PC-3 (cell line): Measurements from ENCODE around the gene MACROD2.
A peak's percentile ranks its signal among the peaks of the same experiment; 100 is the strongest.

Source experiments
- EZH2 ChIP-seq: fragments of 300-600 bp; sonication (generic); IDR thresholded peaks from one replicate; pipeline ENCODE4 v1.6.1; 2017; ENCODE audit warnings: antibody characterized with exemption, mild to moderate bottlenecking, low read length; ENCODE audit not compliant: unreplicated experiment
- EZH2phosphoT487 ChIP-seq: fragments of 300-600 bp; sonication (generic); IDR thresholded peaks from 2 replicates; pipeline ENCODE4 v1.6.1; 2018; ENCODE audit warnings: mild to moderate bottlenecking, antibody characterized with exemption, low read length, borderline replicate concordance
- TF ChIP-seq, protein P1 (sequence below): fragments of 300-600 bp; sonication (generic); conservative IDR thresholded peaks from 2 replicates; pipeline ENCODE4 v1.5.1; 2017; ENCODE audit warnings: antibody characterized with exemption, low read depth, mild to moderate bottlenecking, low read length

GRCh38 chr20:14193885-14194284 is 198.6 kb downstream of the MACROD2 start:
- TF ChIP-seq EZH2 (no peak), EZH2phosphoT487 (no peak)
- TF ChIP-seq, protein P1, sequence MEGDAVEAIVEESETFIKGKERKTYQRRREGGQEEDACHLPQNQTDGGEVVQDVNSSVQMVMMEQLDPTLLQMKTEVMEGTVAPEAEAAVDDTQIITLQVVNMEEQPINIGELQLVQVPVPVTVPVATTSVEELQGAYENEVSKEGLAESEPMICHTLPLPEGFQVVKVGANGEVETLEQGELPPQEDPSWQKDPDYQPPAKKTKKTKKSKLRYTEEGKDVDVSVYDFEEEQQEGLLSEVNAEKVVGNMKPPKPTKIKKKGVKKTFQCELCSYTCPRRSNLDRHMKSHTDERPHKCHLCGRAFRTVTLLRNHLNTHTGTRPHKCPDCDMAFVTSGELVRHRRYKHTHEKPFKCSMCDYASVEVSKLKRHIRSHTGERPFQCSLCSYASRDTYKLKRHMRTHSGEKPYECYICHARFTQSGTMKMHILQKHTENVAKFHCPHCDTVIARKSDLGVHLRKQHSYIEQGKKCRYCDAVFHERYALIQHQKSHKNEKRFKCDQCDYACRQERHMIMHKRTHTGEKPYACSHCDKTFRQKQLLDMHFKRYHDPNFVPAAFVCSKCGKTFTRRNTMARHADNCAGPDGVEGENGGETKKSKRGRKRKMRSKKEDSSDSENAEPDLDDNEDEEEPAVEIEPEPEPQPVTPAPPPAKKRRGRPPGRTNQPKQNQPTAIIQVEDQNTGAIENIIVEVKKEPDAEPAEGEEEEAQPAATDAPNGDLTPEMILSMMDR, result peak; percentile 46
